ENCODE results near the gene MYLK3.

Gene MYLK3

DNA sequence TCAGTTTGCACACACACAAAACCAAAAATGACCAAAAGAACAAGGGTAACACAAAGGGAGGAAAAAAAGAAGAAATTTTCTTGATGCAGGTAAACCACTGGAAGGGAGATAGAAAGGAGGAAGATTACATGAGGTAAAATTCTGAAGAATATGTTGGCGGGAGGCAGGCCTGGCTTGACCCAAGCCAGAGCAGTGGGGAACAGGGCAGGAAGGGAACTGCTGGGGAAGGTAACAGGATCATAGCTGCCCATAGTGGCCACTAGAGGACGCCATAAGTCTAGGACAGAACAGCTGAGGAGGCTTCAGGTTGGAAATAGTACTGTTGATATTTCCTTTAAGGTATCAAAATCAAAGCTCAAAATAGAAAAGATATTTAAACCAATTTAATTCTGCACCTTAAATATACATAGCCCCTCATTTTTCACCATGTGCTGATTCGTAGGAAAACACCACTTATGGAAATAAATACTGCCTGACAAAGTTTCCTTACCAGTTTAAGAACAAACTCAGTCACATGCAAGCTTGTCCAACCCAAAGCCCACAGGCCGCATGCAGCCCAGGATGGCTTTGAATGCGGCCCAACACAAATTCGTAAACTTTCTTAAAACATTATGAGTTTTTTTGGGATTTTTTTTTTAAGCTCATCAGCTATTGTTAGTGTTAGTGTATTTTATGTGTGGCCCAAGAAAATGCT is 74.7 kb downstream of the MYLK3 start:
- H3K9me3 Mint-ChIP-seq, result no peaks in the 10 kb centered on the region
- no peaks in the 10 kb centered on the region for H3K27me3 Mint-ChIP-seq (ENCODE audit: low read depth)
- no peak overlapping the region for H3K4me3 Mint-ChIP-seq
- H3K4me1 Mint-ChIP-seq (ENCODE audit: low read depth), result peaks cover 3% of the 10 kb centered on the region
- no peak overlapping the region for H3K27ac Mint-ChIP-seq
- H3K36me3 Mint-ChIP-seq (ENCODE audit: low read depth), result peaks cover 35% of the 10 kb centered on the region

DNA sequence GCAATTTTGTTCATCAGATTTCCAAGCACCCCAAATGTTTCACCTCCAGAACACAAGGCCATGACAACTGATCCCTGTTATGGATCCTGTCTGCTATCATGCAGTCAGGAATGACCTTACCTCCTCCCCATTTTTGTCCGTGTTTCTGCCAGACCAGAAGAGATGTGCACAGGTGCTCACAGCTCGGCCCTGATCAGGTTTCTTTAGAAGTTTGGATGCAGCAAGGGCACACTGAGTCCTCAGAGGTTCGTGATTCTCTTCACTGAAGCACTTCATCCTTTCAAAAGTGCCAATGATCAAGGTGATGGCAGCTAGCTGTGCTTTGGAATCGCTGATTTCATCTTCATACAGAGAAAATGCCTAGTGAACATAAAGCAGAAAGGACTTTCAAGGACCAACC is 86.0 kb downstream of the MYLK3 start:
- Mint-ChIP-seq H3K27ac (no peak overlapping the region), H3K4me3 (no peak overlapping the region), H3K36me3 (ENCODE audit: low read depth) (peaks cover 31% of the 10 kb centered on the region)

DNA sequence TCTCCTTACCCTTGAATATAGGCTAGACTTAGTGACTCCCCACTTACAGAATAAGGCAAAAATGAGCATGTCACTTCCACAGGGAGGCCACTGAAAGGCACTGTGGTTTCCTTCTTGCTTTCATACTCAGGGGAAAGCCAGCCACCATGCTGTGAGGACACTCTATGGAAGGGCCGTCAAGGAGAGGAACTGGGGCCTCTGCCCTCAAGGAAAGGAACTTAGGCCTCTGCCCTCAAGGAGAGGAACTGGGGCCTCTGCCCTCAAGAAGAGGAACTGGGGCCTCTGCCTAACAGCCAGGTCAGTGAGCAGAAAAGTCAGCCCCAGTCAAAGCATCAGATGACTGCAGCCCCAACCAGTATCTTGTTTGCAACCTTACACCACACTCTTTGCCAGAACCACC is 89.2 kb downstream of the MYLK3 start:
- H3K4me1 Mint-ChIP-seq (ENCODE audit: low read depth), result peaks cover 13% of the 10 kb centered on the region
- H3K4me3 Mint-ChIP-seq, result no peak overlapping the region
- peak overlapping the region; percentile 66 for H3K27ac Mint-ChIP-seq
- H3K9me3 Mint-ChIP-seq, result no peaks in the 10 kb centered on the region
- H3K27me3 Mint-ChIP-seq (ENCODE audit: low read depth), result no peaks in the 10 kb centered on the region
- H3K36me3 Mint-ChIP-seq (ENCODE audit: low read depth), result peaks cover 26% of the 10 kb centered on the region

More for the DNA sequence above, 86.0 kb downstream of the MYLK3 start:
- Mint-ChIP-seq H3K4me1 (ENCODE audit: low read depth) (peaks cover 13% of the 10 kb centered on the region), H3K9me3 (no peaks in the 10 kb centered on the region), H3K27me3 (ENCODE audit: low read depth) (no peaks in the 10 kb centered on the region)

Data from T-helper 1 cell treated with Interleukin-12 subunit alpha and Interleukin-12 subunit beta and Interleukin-4 antibody, amounts not matched to agents 30 μg/mL and 1 μg/mL, for 36 hours (primary cell).